HepG2 (cell line): ENCODE measurements around the gene STXBP2. TPM values are rescaled to one million over a fixed set of nuclear protein-coding genes. Genes with fewer than 3 reads are reported as not detected.

Experiments
- AHR ChIP-seq: IDR thresholded peaks from 2 replicates; pipeline ENCODE4 v1.6.1; 2018; ENCODE audit warnings: missing genetic modification reagents, missing compliant biosample characterization
- BATF2 ChIP-seq: sonication (generic); formaldehyde crosslinking; IDR thresholded peaks from 2 replicates; pipeline ENCODE4 v1.8.0; 2022; ENCODE audit warnings: mild to moderate bottlenecking, missing genetic modification reagents, moderate library complexity
- BHLHE40 ChIP-seq: IDR thresholded peaks from 2 replicates; pipeline ENCODE4 v1.6.1; 2011; ENCODE audit warnings: low read length, improper control_type of control experiment
- CREB1 ChIP-seq, 2 experiments: fragments of 450-650 bp in 1 of 2; IDR thresholded peaks; 2 replicates each; pipeline ENCODE4 v1.6.1; 2016 to 2017; ENCODE audit warnings: control low read depth in 1 of 2, mild to moderate bottlenecking in 1 of 2, missing compliant biosample characterization in 1 of 2, missing genetic modification characterization in 1 of 2
- DZIP1 ChIP-seq: sonication (generic); formaldehyde crosslinking; IDR thresholded peaks from 2 replicates; pipeline ENCODE4 v1.5.0; 2020; ENCODE audit warnings: mild to moderate bottlenecking, missing genetic modification reagents
- FOXM1 ChIP-seq: sonication (generic); formaldehyde crosslinking; IDR thresholded peaks from 2 replicates; pipeline ENCODE4 v1.5.0; 2020; ENCODE audit warnings: missing genetic modification reagents
- GLI4 ChIP-seq: sonication (generic); formaldehyde crosslinking; IDR thresholded peaks from 2 replicates; pipeline ENCODE4 v1.5.1; 2020; ENCODE audit warnings: missing genetic modification reagents, mild to moderate bottlenecking, moderate library complexity, borderline replicate concordance
- HNRNPL ChIP-seq: fragments of 200-400 bp; formaldehyde crosslinking; IDR thresholded peaks from 2 replicates; pipeline ENCODE4 v1.6.1; 2017; ENCODE audit warnings: mild to moderate bottlenecking, low read depth, low read length
- ISX ChIP-seq: sonication (generic); formaldehyde crosslinking; conservative IDR thresholded peaks from 2 replicates; pipeline ENCODE4 v1.5.0; 2020; ENCODE audit warnings: missing genetic modification reagents
- KLF12 ChIP-seq: sonication (generic); formaldehyde crosslinking; IDR thresholded peaks from 2 replicates; pipeline ENCODE4 v1.4.0; 2020; ENCODE audit warnings: missing genetic modification reagents, borderline replicate concordance
- MLX ChIP-seq: IDR thresholded peaks from 2 replicates; pipeline ENCODE4 v1.6.1; 2016
- NFRKB ChIP-seq: fragments of 450-650 bp; IDR thresholded peaks from 2 replicates; pipeline ENCODE4 v1.6.1; 2017
- RFXAP ChIP-seq: sonication (generic); formaldehyde crosslinking; IDR thresholded peaks from 2 replicates; pipeline ENCODE4 v1.4.0; 2020; ENCODE audit warnings: missing genetic modification reagents, borderline replicate concordance
- RXRB ChIP-seq: IDR thresholded peaks from 2 replicates; pipeline ENCODE4 v1.6.1; 2016; ENCODE audit warnings: borderline replicate concordance, missing genetic modification reagents, missing compliant biosample characterization
- SMARCE1 ChIP-seq: fragments of 450-650 bp; IDR thresholded peaks from 2 replicates; pipeline ENCODE4 v1.6.1; 2017; ENCODE audit warnings: borderline replicate concordance
- SOX5 ChIP-seq: IDR thresholded peaks from 2 replicates; pipeline ENCODE4 v1.6.1; 2016; ENCODE audit warnings: borderline replicate concordance
- SP2 ChIP-seq: sonication (generic); formaldehyde crosslinking; IDR thresholded peaks from 2 replicates; pipeline ENCODE4 v1.5.1; 2020; ENCODE audit warnings: mild to moderate bottlenecking, missing genetic modification reagents
- TGIF2 ChIP-seq: IDR thresholded peaks from 2 replicates; pipeline ENCODE4 v1.6.1; 2016; ENCODE audit warnings: control low read depth, missing compliant biosample characterization
- ZNF337 ChIP-seq: sonication (generic); formaldehyde crosslinking; IDR thresholded peaks from 2 replicates; pipeline ENCODE4 v1.5.1; 2020; ENCODE audit warnings: missing genetic modification reagents, low read depth, mild to moderate bottlenecking, borderline replicate concordance
- ZNF44 ChIP-seq: sonication (generic); formaldehyde crosslinking; IDR thresholded peaks from 2 replicates; pipeline ENCODE4 v1.5.1; 2020; ENCODE audit warnings: mild to moderate bottlenecking, missing genetic modification reagents
- ZNF687 ChIP-seq: sonication (generic); formaldehyde crosslinking; IDR thresholded peaks from 2 replicates; pipeline ENCODE4 v1.5.1; 2020; ENCODE audit warnings: mild to moderate bottlenecking, missing genetic modification reagents, moderate library complexity
- polyA plus RNA-seq, 8 experiments: library from polyadenylated mRNA; depleted of rRNA in 3 of 8; stranded (reverse) in 7 of 8; unstranded in 1 of 8; fragments of >200 nt; fragmentation: Illumina TruSeq in 4 of 8; extraction: Trizol in 4 of 8; gene quantifications; 2 replicates each; pipeline versions ENCODE4 v1.2.1 to v1.2.3, GENCODE V29; 2011 to 2016; ENCODE audit warnings: low read depth in 4 of 8, missing spikeins in 1 of 8, mixed read lengths in 1 of 8; ENCODE audit not compliant: insufficient read depth in 1 of 8
- total RNA-seq, 5 experiments: library from RNA; depleted of rRNA; stranded (reverse); fragments of >200 nt; fragmentation: Illumina TruSeq; extraction: Trizol; gene quantifications; 2 replicates each; pipeline ENCODE4 v1.2.3, GENCODE V29; 2016; ENCODE audit warnings: low read depth in 1 of 5
- TF ChIP-seq, protein P1 (sequence below): IDR thresholded peaks from 2 replicates; pipeline ENCODE4 v1.6.1; 2016; ENCODE audit warnings: missing compliant biosample characterization, missing genetic modification reagents, borderline replicate concordance

STXBP2 gene
- total and polyA plus RNA-seq, 2 of the 13 experiments (the other 11 are each of a cell fraction or from before 2014, with no cell fraction given), result 22.8 to 40.1 TPM

DNA sequence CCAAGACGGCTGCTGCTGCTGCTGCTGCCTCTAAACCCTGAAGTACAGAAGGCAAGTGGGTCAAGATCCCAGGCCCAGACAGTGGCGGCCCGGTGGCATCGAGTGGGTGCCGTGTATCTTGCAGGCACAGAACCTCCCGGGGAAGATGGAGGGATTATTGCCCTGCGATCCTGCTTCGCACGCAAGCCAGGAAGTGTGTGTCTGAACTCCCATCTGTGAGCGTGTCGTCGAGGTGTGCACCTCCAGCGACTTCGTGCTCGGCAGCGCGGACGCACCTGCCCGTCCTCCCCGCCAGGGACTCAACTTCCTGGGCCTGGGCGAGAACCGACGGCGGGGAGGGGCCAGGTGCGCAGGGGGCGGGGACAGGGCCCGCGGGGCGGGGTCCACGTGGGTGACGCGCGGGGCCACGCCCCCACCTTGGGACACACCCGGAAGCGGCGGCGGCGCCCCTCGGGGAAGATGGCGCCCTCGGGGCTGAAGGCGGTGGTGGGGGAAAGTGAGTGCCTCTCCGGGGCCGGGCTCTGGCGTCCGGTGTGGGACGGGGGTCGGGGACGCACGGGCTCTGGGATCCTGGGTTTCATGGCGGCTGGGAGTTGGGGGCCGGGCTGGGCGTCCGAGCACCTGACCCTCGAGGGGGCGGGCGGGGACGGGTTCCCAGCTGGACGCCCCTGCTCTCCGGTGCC lies at the start of gene STXBP2 (continued):
- no peak for TF ChIP-seq SMARCE1
- no peak; the same call in 1 of the 2 replicates for TF ChIP-seq SP2
- no peak for TF ChIP-seq MLX (CRISPR knock-in tag)
- TF ChIP-seq RFXAP (CRISPR knock-in tag), result peak; percentile 83; the same call in 1 of the 2 replicates
- peak; percentile 55; the same call in 1 of the 2 replicates for TF ChIP-seq TGIF2 (CRISPR knock-in tag)
- no peak for TF ChIP-seq ISX (CRISPR knock-in tag)
- no peak for TF ChIP-seq ZNF44 (CRISPR knock-in tag)
- TF ChIP-seq HNRNPL, result no peak
- no peak for TF ChIP-seq RXRB (CRISPR knock-in tag)
- no peak for TF ChIP-seq BHLHE40
- TF ChIP-seq, protein P1, sequence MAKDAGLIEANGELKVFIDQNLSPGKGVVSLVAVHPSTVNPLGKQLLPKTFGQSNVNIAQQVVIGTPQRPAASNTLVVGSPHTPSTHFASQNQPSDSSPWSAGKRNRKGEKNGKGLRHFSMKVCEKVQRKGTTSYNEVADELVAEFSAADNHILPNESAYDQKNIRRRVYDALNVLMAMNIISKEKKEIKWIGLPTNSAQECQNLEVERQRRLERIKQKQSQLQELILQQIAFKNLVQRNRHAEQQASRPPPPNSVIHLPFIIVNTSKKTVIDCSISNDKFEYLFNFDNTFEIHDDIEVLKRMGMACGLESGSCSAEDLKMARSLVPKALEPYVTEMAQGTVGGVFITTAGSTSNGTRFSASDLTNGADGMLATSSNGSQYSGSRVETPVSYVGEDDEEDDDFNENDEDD (CRISPR knock-in tag), result peak; percentile 95
- peak; percentile 98 for TF ChIP-seq ZNF687 (CRISPR knock-in tag)
- no peak for TF ChIP-seq KLF12 (CRISPR knock-in tag)
- TF ChIP-seq NFRKB, result no peak
- TF ChIP-seq DZIP1 (CRISPR knock-in tag), result no peak
- no peak for TF ChIP-seq SOX5 (CRISPR knock-in tag)
- peak; percentile 53 for TF ChIP-seq CREB1 (IDR thresholded peaks at IDR 0.05)
- no peak for TF ChIP-seq CREB1 (CRISPR knock-in tag; IDR thresholded peaks at IDR 0.05)
- TF ChIP-seq AHR, result no peak
- no peak for TF ChIP-seq FOXM1
- TF ChIP-seq BATF2 (CRISPR knock-in tag), result peak; percentile 61; the same call in 1 of the 2 replicates
- TF ChIP-seq GLI4, result no peak
- no peak for TF ChIP-seq ZNF337 (CRISPR knock-in tag)
